HL-60/S4 treated with retinoic acid at 250 ng/mL for 4 days and 3 days (cell line): Measurements from ENCODE around the gene PRKCE.

Source experiments
- in situ Hi-C: fragments of 300-500 bp; cut with MboI; formaldehyde crosslinking; loops from 2 replicates; pipeline ENCODE4 v1.7.0; 2022; ENCODE audit warnings: low sequenced_read_pairs

The PRKCE gene

DNA sequence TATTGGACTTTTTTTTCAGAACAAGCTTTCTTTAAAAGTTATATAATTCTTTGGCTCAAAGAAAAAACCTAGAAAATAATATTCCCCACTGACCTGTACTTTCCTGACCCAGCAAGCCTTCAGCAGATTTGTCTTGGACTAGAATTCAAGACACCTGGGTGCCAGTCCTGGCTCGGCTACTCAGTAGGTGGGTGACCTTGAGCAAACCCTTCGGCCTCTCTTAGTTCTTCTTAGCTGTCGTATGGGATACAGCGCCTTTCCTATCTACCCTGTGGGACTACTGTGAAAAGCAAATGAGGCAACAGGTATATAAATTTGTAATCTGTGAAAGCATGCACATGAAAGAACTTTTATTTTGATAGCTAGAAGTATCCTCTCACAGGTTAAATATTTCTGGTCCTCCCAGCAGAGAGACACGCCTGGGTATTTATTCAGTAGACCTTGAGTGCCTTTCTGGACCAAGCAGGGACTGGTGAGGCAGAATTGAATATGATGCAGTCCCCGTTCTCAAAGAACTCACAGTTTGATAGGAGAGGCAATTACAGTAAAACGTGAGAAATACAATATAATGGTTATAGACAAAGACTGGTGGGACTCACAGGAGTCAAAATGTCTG lies 576.3 kb downstream of the PRKCE start:
- in situ Hi-C loops: no loop called here

GRCh38 chr2:46229134-46230063 lies 577.9 kb downstream of the PRKCE start:
- in situ Hi-C loops: no loop called here

- in situ Hi-C loops: no loop called here
Measured at GRCh38 chr2:46230115-46230571, 578.7 kb downstream of the PRKCE start.

DNA sequence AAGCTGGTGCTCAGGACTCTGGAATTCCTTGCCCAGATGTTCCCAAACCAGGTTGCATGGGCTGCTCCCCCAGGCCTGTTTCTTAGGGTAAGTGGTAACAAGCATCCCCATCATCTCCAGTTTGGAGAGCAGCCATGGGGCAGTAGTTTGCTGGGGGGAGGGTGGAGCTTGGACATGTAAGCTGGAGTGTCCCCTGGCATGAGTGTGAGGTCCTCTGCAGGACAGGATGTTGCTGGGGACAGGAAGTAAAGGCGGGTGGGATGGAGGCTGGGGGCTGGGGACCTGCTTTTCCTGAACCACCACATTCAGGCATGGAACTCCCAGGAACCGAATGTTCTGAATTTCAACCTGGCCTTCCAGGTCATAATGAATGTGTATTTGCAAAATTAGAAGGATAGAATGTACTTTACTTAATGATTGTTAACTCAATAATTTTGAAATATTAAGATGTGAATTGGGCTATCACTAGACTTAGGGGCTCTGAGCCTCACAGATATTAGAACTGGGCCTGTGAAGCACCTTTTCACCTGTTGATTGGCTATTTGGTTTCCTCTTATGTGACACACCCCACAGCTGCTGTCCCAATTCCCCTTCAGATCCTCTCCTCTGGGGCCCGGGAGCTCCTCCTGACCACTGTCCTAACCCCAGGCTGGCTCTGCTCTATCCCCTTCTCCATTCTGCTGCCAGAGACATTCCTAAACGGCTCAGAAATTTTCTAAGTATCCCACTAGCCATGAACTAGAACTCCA lies 579.4 kb downstream of the PRKCE start:
- in situ Hi-C loops: no loop called here

DNA sequence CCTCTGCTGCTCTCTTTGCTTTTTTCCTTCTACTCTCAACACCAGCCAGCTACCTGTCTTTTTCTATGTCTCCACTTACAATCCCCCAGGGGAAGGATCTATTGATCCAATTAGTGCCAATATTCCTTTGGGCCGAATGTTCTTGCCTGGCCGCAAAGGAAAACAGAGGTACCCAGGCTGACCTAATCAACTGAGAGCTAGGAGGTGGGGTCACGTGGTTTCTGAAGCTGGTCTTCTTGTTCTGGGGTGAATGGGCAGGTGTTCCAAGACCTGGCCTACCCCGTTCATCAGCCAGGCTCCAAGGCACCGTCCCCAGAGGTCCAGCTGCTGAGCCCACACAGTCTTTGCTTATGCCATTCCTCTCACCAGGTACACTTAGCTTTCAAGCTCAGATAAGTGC lies 580.2 kb downstream of the PRKCE start:
- in situ Hi-C loops: no loop called here

- in situ Hi-C loops: no loop called here
Measured at GRCh38 chr2:46232860-46233259, 581.4 kb downstream of the PRKCE start.

- in situ Hi-C loops: no loop called here
Measured at GRCh38 chr2:46236006-46236875, 584.8 kb downstream of the PRKCE start.

DNA sequence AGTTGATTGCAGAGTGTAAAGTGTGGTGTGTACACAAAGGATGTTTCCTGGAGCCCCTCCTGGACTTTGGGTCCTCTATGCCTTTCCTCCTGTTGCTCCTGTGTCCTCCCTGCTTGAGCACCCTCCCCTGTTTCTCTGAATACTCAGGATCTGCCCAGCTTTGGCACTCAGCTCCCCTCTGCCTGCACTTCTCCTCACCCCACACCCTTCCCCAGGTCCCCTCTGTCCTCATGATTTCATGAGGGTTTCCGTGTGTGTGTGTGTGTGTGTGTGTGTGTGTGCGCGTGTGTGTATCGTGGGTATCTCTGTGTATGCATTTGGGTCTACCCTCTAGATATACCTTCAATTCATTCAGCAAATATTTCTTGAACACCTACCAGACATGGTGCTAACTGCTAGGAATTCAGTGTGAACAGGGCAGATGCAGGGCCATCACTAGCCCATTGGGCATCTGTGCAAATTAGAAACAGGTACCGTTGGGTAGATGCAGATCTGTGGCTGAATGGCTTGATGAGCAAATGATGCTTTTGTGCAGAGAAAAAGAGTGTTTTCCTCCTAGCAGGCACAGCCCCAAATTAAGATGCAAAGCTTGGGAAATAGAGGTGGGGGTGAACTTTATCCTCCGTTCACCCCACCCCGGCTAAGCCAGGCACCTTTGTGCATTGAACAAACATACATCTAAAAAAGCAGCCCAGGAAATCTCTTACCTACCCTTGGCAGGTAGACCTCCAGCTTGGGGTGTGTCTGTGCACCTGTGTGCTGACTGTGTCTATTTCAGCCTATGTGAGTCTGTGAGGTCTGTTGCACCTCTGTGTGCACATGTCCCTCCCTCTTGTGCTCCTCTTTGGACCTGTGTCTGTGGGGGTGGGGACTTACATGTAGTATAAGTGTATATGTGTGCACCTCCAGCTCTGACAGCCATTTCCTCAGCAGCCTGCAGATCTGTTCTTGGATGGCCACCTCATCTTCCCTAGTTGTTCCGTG lies 585.7 kb downstream of the PRKCE start:
- in situ Hi-C loops: no loop called here
